NCI-H69 (cell line): ENCODE results near the gene SP7.
A peak's percentile ranks its signal among the peaks of the same experiment; 100 is the strongest.
"Not testable (repeated sequence)": the region's sequence is repeated elsewhere in the genome, so short reads cannot be mapped to it uniquely, and the experiment has no call there.

Experiments used
- DNase-seq: peaks from one replicate; lab custom pipeline; 2025; lab: John Stamatoyannopoulos, UW

Gene SP7

GRCh38 chr12:53346491-53346890 lies 10.3 kb upstream of the SP7 start:
- no peak for DNase-seq

GRCh38 chr12:53345486-53346188 lies 9.5 kb upstream of the SP7 start:
- peak; percentile 79 for DNase-seq

GRCh38 chr12:53344824-53345485 lies 8.8 kb upstream of the SP7 start:
- DNase-seq: peak; percentile 80

GRCh38 chr12:53344487-53344823 lies 8.3 kb upstream of the SP7 start:
- no peak for DNase-seq

- DNase-seq: no peak
These were observed 7.8 kb upstream of the SP7 start for GRCh38 chr12:53343969-53344368.

- no peak for DNase-seq
These were observed 7.3 kb upstream of the SP7 start for GRCh38 chr12:53343449-53343848.

- no peak for DNase-seq
These were observed 4.2 kb upstream of the SP7 start for GRCh38 chr12:53340398-53340797.

GRCh38 chr12:53338916-53339315 lies 2.8 kb upstream of the SP7 start:
- peak; percentile 48 for DNase-seq

- DNase-seq: peak; percentile 89
These were observed 1.9 kb upstream of the SP7 start for GRCh38 chr12:53338017-53338416.

GRCh38 chr12:53334822-53335221 lies 1.3 kb downstream of the SP7 start:
- DNase-seq: no peak

- DNase-seq: no peak
These were observed 2.3 kb downstream of the SP7 start for GRCh38 chr12:53333845-53334244.

GRCh38 chr12:53333289-53333688 lies 2.9 kb downstream of the SP7 start:
- no peak for DNase-seq

- DNase-seq: no peak
These were observed 3.4 kb downstream of the SP7 start for GRCh38 chr12:53332744-53333143.

GRCh38 chr12:53332339-53332738 lies 3.8 kb downstream of the SP7 start:
- DNase-seq: not testable (repeated sequence)

GRCh38 chr12:53330671-53331070 lies 5.5 kb downstream of the SP7 start:
- DNase-seq: no peak

GRCh38 chr12:53328043-53328435 lies 8.1 kb downstream of the SP7 start:
- DNase-seq: no peak

- DNase-seq: no peak
These were observed 8.6 kb downstream of the SP7 start for GRCh38 chr12:53327435-53328042.

- peak; percentile 29 for DNase-seq
These were observed 9.5 kb downstream of the SP7 start for GRCh38 chr12:53326460-53327185.

- peak; percentile 79 for DNase-seq
These were observed 10.6 kb downstream of the SP7 start for GRCh38 chr12:53325511-53326061.

- peak; percentile 96 for DNase-seq
These were observed 11.2 kb downstream of the SP7 start for GRCh38 chr12:53324779-53325510.

- DNase-seq: no peak
These were observed 11.9 kb downstream of the SP7 start for GRCh38 chr12:53324113-53324778.
